IMR-90 (cell line): Measurements from ENCODE around the gene TXK. TPM values are rescaled to one million over a fixed set of nuclear protein-coding genes. Genes with fewer than 3 reads are reported as not detected.

ENCODE experiments used
- ATAC-seq: fragments of 200-7000 bp; cut with Tn5 transposase; 2 replicates; pipeline ENCODE4 v1.9.1; 2020; ENCODE audit warnings: low read depth, mild to moderate bottlenecking, moderate library complexity
- BruUV-seq: library from RNA; stranded (reverse); fragments of 400-500 nt; replicated peaks from 2 replicates; lab custom pipeline; 2021; lab: Mats Ljungman, UMichigan
- CTCF ChIA-PET: fragments of 300-600 bp; formaldehyde crosslinking; extraction: SDS; loops from one replicate; lab custom pipeline; 2021; ENCODE audit warnings: antibody characterized with exemption; lab: Yijun Ruan, JAX
- POLR2A ChIA-PET: fragments of 300-600 bp; sonication (Branson Sonifier 250); formaldehyde crosslinking; loops from one replicate; lab custom pipeline; 2022; ENCODE audit warnings: antibody characterized with exemption; ENCODE audit not compliant: unreplicated experiment; lab: Charles Lee
- DNase-seq: peaks from one replicate; pipeline ENCODE4 v3.0.0; 2013
- H2AFZ ChIP-seq: replicated peaks from 2 replicates; pipeline ENCODE3; 2013; ENCODE audit warnings: low read length, mild to moderate bottlenecking; ENCODE audit not compliant: poor library complexity
- H2AK5ac ChIP-seq: 2 replicates; pipeline ENCODE4 v1.6.1; 2013; ENCODE audit warnings: low read depth, low read length, inconsistent platforms
- H2AK9ac ChIP-seq: replicated peaks from 2 replicates; pipeline ENCODE3; 2013; ENCODE audit warnings: mild to moderate bottlenecking, low read depth, low read length, moderate library complexity; ENCODE audit not compliant: poor library complexity
- H2BK120ac ChIP-seq: 2 replicates; pipeline ENCODE4 v1.6.1; 2013; ENCODE audit warnings: low read depth, low read length, inconsistent platforms
- H2BK15ac ChIP-seq: 3 replicates; pipeline ENCODE4 v1.6.1; 2013; ENCODE audit warnings: low read depth, low read length, inconsistent platforms
- H2BK20ac ChIP-seq: 2 replicates; pipeline ENCODE4 v1.6.1; 2013; ENCODE audit warnings: low read depth, mild to moderate bottlenecking, inconsistent platforms, low read length, moderate library complexity
- H2BK5ac ChIP-seq: 2 replicates; pipeline ENCODE4 v1.6.1; 2013; ENCODE audit warnings: mild to moderate bottlenecking, low read depth, low read length, inconsistent platforms; ENCODE audit not compliant: poor library complexity, severe bottlenecking
- H3K14ac ChIP-seq: replicated peaks from 2 replicates; pipeline ENCODE4 v1.6.1; 2013; ENCODE audit warnings: low read depth, low read length, inconsistent platforms
- H3K18ac ChIP-seq: 2 replicates; pipeline ENCODE4 v1.6.1; 2013; ENCODE audit warnings: low read depth, low read length, control low read depth
- H3K23ac ChIP-seq: 2 replicates; pipeline ENCODE4 v1.6.1; 2013; ENCODE audit warnings: low read depth, low read length, inconsistent platforms
- H3K27ac ChIP-seq: 2 replicates; pipeline ENCODE4 v1.5.1; 2013; ENCODE audit warnings: mild to moderate bottlenecking, control low read depth, low read length; ENCODE audit not compliant: insufficient read depth
- H3K27me3 ChIP-seq: 2 replicates; pipeline ENCODE4 v1.6.1; 2013; ENCODE audit warnings: low read length; ENCODE audit not compliant: control insufficient read depth, insufficient read depth
- H3K36me3 ChIP-seq: 2 replicates; pipeline ENCODE4 v1.6.1; 2013; ENCODE audit warnings: low read length, mixed read lengths; ENCODE audit not compliant: control insufficient read depth, insufficient read depth
- H3K4ac ChIP-seq: 2 replicates; pipeline ENCODE4 v1.6.1; 2013; ENCODE audit warnings: low read depth, low read length, inconsistent platforms
- H3K4me1 ChIP-seq: 2 replicates; pipeline ENCODE4 v1.6.1; 2013; ENCODE audit warnings: low read length, mixed read lengths; ENCODE audit not compliant: control insufficient read depth, insufficient read depth
- H3K4me2 ChIP-seq: 2 replicates; pipeline ENCODE4 v1.6.1; 2013; ENCODE audit warnings: low read depth, mild to moderate bottlenecking, control low read depth, low read length, moderate library complexity
- H3K4me3 ChIP-seq: 2 replicates; pipeline ENCODE4 v1.5.1; 2013; ENCODE audit warnings: low read depth, mild to moderate bottlenecking, control low read depth, low read length, moderate library complexity; ENCODE audit not compliant: insufficient read depth
- H3K56ac ChIP-seq: 2 replicates; pipeline ENCODE4 v1.6.1; 2013; ENCODE audit warnings: low read length, inconsistent platforms; ENCODE audit not compliant: insufficient read depth; ENCODE audit errors: extremely low read depth
- H3K79me1 ChIP-seq, 2 experiments: 2 replicates each; pipeline ENCODE4 v1.6.1; 2013; ENCODE audit warnings: low read length in 2 of 2, inconsistent platforms in 1 of 2, low read depth in 1 of 2
- H3K9ac ChIP-seq: 2 replicates; pipeline ENCODE4 v1.6.1; 2013; ENCODE audit warnings: low read depth, low read length, control low read depth
- H3K9me1 ChIP-seq: 2 replicates; pipeline ENCODE4 v1.6.1; 2013; ENCODE audit warnings: low read length, inconsistent platforms; ENCODE audit not compliant: insufficient read depth
- H3K9me3 ChIP-seq: 2 replicates; pipeline ENCODE4 v1.6.1; 2013; ENCODE audit warnings: low read length; ENCODE audit not compliant: control insufficient read depth, insufficient read depth
- H4K20me1 ChIP-seq: 2 replicates; pipeline ENCODE4 v1.6.1; 2013; ENCODE audit warnings: low read length, inconsistent platforms; ENCODE audit not compliant: insufficient read depth
- H4K5ac ChIP-seq: 2 replicates; pipeline ENCODE4 v1.6.1; 2013; ENCODE audit warnings: mild to moderate bottlenecking, low read depth, low read length, control low read depth
- H4K8ac ChIP-seq, 2 experiments: 2 replicates each; pipeline ENCODE4 v1.6.1; 2013; ENCODE audit warnings: low read depth in 2 of 2, low read length in 2 of 2, control low read depth in 1 of 2, inconsistent platforms in 1 of 2
- H4K91ac ChIP-seq: 2 replicates; pipeline ENCODE4 v1.6.1; 2013; ENCODE audit warnings: low read depth, low read length, inconsistent platforms; ENCODE audit not compliant: insufficient read depth
- BHLHE40 ChIP-seq: fragments of 150-350 bp; IDR thresholded peaks from 2 replicates; pipeline ENCODE4 v1.6.1; 2016; ENCODE audit warnings: mild to moderate bottlenecking, low read depth, low read length
- CEBPB ChIP-seq: IDR thresholded peaks from 2 replicates; pipeline ENCODE4 v1.6.1; 2012; ENCODE audit warnings: low read depth, low read length, improper control_type of control experiment
- CHD1 ChIP-seq: IDR thresholded peaks from 2 replicates; pipeline ENCODE4 v1.6.1; 2012; ENCODE audit warnings: low read depth, low read length, improper control_type of control experiment
- CTCF ChIP-seq: conservative IDR thresholded peaks from 2 replicates; pipeline ENCODE4 v1.5.1; 2012; ENCODE audit warnings: mild to moderate bottlenecking, low read depth, low read length, improper control_type of control experiment
- FOS ChIP-seq: fragments of 150-350 bp; IDR thresholded peaks from 2 replicates; pipeline ENCODE4 v1.6.1; 2016; ENCODE audit warnings: low read depth, low read length
- MAFK ChIP-seq: IDR thresholded peaks from 2 replicates; pipeline ENCODE4 v1.6.1; 2012; ENCODE audit warnings: low read depth, low read length, improper control_type of control experiment
- MAZ ChIP-seq: IDR thresholded peaks from 2 replicates; pipeline ENCODE4 v1.6.1; 2012; ENCODE audit warnings: low read depth, mild to moderate bottlenecking, low read length, improper control_type of control experiment, moderate library complexity, borderline replicate concordance
- MXI1 ChIP-seq: IDR thresholded peaks from 2 replicates; pipeline ENCODE4 v1.6.1; 2012; ENCODE audit warnings: low read depth, mild to moderate bottlenecking, low read length, moderate library complexity, borderline replicate concordance
- NFE2L2 ChIP-seq: fragments of 150-350 bp; IDR thresholded peaks from 2 replicates; pipeline ENCODE4 v1.6.1; 2016; ENCODE audit warnings: low read depth, mild to moderate bottlenecking, low read length
- POLR2A ChIP-seq: IDR thresholded peaks from 2 replicates; pipeline ENCODE4 v1.6.1; 2012; ENCODE audit warnings: mild to moderate bottlenecking, low read depth, low read length
- RAD21 ChIP-seq: IDR thresholded peaks from 2 replicates; pipeline ENCODE4 v1.6.1; 2012; ENCODE audit warnings: low read length, improper control_type of control experiment
- RCOR1 ChIP-seq: IDR thresholded peaks from 2 replicates; pipeline ENCODE4 v1.6.1; 2012; ENCODE audit warnings: mild to moderate bottlenecking, low read length, improper control_type of control experiment; ENCODE audit not compliant: insufficient replicate concordance
- RFX5 ChIP-seq: IDR thresholded peaks from 2 replicates; pipeline ENCODE4 v1.8.0; 2012; ENCODE audit warnings: low read depth, mild to moderate bottlenecking, low read length, moderate library complexity
- SMC3 ChIP-seq: fragments of 150-350 bp; IDR thresholded peaks from 2 replicates; pipeline ENCODE4 v1.6.1; 2016; ENCODE audit warnings: low read depth, mild to moderate bottlenecking, antibody characterized with exemption, low read length, moderate library complexity
- WGBS, 2 experiments: methylation state at CpG; one replicate each; pipeline versions ENCODE4 v1.1.5 to v1.1.7; 2013; ENCODE audit warnings: missing lambda C conversion rate in 2 of 2; ENCODE audit not compliant: insufficient read length in 1 of 2; ENCODE audit errors: extremely low coverage in 2 of 2; 5-methylcytosine and 5-hydroxymethylcytosine counted together
- dilution Hi-C: fragments of 300-500 bp; cut with HindIII; formaldehyde crosslinking; loops from one replicate; pipeline ENCODE4 v1.14.3; 2018; ENCODE audit warnings: low sequenced_read_pairs; ENCODE audit not compliant: unreplicated experiment
- in situ Hi-C: fragments of 300-500 bp; cut with MboI; formaldehyde crosslinking; loops from 3 replicates; pipeline ENCODE4 v1.14.3; 2019; ENCODE audit warnings: low sequenced_read_pairs, inconsistent platforms, mixed read lengths
- intact Hi-C: fragments of 100-400 bp; cut with micrococcal nuclease; formaldehyde crosslinking; loops from 2 replicates; pipeline ENCODE4 v1.10.0; 2022
- polyA plus RNA-seq, 3 experiments: library from polyadenylated mRNA; depleted of rRNA; stranded (reverse); fragments of >200 nt; gene quantifications; 2 replicates each; pipeline ENCODE4 v1.2.3, GENCODE V29; 2012; ENCODE audit warnings: low replicate concordance in 1 of 3
- total RNA-seq: library from RNA; depleted of rRNA; stranded (reverse); fragments of >200 nt; gene quantifications from 2 replicates; pipeline ENCODE4 v1.2.3, GENCODE V29; 2012
- TF ChIP-seq, protein P1 (sequence below): fragments of 150-350 bp; IDR thresholded peaks from 2 replicates; pipeline ENCODE4 v1.6.1; 2016; ENCODE audit warnings: low read depth, mild to moderate bottlenecking, low read length, moderate library complexity, borderline replicate concordance
- TF ChIP-seq, protein P2 (sequence below): fragments of 150-350 bp; IDR thresholded peaks from 2 replicates; pipeline ENCODE4 v1.6.1; 2017; ENCODE audit warnings: mild to moderate bottlenecking, antibody characterized with exemption, low read length, low read depth

Gene TXK
- total and polyA plus RNA-seq, 2 of the 4 experiments (the other 2 are of a cell fraction), result not detected

- no peak overlapping the region for H2BK15ac ChIP-seq
- no peak overlapping the region for H3K9ac ChIP-seq
- TF ChIP-seq CEBPB (no peak), NFE2L2 (no peak), SMC3 (no peak), RFX5 (no peak), MAZ (no peak), CHD1 (no peak), MXI1 (no peak), RAD21 (no peak), POLR2A (no peak), MAFK (no peak), FOS (no peak), RCOR1 (no peak), BHLHE40 (no peak), CTCF (no peak)
- TF ChIP-seq, protein P1, sequence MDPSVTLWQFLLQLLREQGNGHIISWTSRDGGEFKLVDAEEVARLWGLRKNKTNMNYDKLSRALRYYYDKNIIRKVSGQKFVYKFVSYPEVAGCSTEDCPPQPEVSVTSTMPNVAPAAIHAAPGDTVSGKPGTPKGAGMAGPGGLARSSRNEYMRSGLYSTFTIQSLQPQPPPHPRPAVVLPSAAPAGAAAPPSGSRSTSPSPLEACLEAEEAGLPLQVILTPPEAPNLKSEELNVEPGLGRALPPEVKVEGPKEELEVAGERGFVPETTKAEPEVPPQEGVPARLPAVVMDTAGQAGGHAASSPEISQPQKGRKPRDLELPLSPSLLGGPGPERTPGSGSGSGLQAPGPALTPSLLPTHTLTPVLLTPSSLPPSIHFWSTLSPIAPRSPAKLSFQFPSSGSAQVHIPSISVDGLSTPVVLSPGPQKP, result no peak
- TF ChIP-seq, protein P2, sequence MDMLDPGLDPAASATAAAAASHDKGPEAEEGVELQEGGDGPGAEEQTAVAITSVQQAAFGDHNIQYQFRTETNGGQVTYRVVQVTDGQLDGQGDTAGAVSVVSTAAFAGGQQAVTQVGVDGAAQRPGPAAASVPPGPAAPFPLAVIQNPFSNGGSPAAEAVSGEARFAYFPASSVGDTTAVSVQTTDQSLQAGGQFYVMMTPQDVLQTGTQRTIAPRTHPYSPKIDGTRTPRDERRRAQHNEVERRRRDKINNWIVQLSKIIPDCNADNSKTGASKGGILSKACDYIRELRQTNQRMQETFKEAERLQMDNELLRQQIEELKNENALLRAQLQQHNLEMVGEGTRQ, result no peak
- no peaks in the 10 kb centered on the region for H4K20me1 ChIP-seq
- no peak overlapping the region for H3K4ac ChIP-seq
- CTCF ChIA-PET, result no interaction called here
- H3K27ac ChIP-seq, result no peak overlapping the region
- no peaks in the 10 kb centered on the region for H3K79me1 ChIP-seq
- peaks cover 2% of the 10 kb centered on the region; the same call in 1 of the 2 replicates for H3K4me1 ChIP-seq
- no peaks in the 10 kb centered on the region for H3K9me1 ChIP-seq
- no TSS peak for BruUV-seq
- ATAC-seq (no peak), DNase-seq (no peak)
- no peak overlapping the region for H4K91ac ChIP-seq
- H3K18ac ChIP-seq, result no peak overlapping the region
- H3K14ac ChIP-seq, result no peak overlapping the region
- no peaks in the 10 kb centered on the region for H3K36me3 ChIP-seq
- peaks cover 8% of the 10 kb centered on the region for H3K9me3 ChIP-seq
- H3K56ac ChIP-seq, result no peak overlapping the region
- no peak overlapping the region for H4K5ac ChIP-seq
- intact Hi-C loops (no loop called here), in situ Hi-C loops (no loop called here), dilution Hi-C loops (no loop called here)
- no peak overlapping the region for H2AFZ ChIP-seq
- no peak overlapping the region for H2AK5ac ChIP-seq
- WGBS, 2 experiments, result no CpG with 5 or more reads among the region's 3 CpGs
- no peak overlapping the region for H4K8ac ChIP-seq
- H2AK9ac ChIP-seq, result no peak overlapping the region
- no peaks in the 10 kb centered on the region for H3K27me3 ChIP-seq
- no peak overlapping the region for H3K4me2 ChIP-seq
- no peak overlapping the region for H2BK5ac ChIP-seq
- POLR2A ChIA-PET, result no interaction called here
- H2BK20ac ChIP-seq, result no peak overlapping the region
- no peak overlapping the region for H3K23ac ChIP-seq
- H2BK120ac ChIP-seq, result no peak overlapping the region
- H3K4me3 ChIP-seq, result no peak overlapping the region
Observed at GRCh38 chr4:48157271-48157670, 23.2 kb upstream of the TXK start.
